ENCODE results near the gene CNST. TPM values are rescaled to one million over a fixed set of nuclear protein-coding genes. Genes with fewer than 3 reads are reported as not detected.

The CNST gene
- total and polyA plus RNA-seq, 9 of the 15 experiments (the other 6 are each of a cell fraction or from before 2014, with no cell fraction given), result 17.0 to 55.3 (median 30.8) TPM

GRCh38 chr1:246582301-246583055 is 16.2 kb downstream of the CNST start (continued):
- TF ChIP-seq PRDM10 (IDR thresholded peaks at IDR 0.05; ENCODE audit: partially characterized antibody) (no peak), BHLHE40 (IDR thresholded peaks at IDR 0.05; ENCODE audit: low read length) (no peak), TCF7 (IDR thresholded peaks at IDR 0.05; ENCODE audit: borderline replicate concordance) (no peak), SMARCB1 (IDR thresholded peaks at IDR 0.05; ENCODE audit: insufficient read length, low read depth) (peak; percentile 8), YBX1 (IDR thresholded peaks at IDR 0.05) (no peak), RB1 (IDR thresholded peaks at IDR 0.05; ENCODE audit: low read depth) (no peak), TCF15 (CRISPR knock-in tag; IDR thresholded peaks at IDR 0.05) (peak; percentile 78), FOXJ3 (CRISPR knock-in tag; IDR thresholded peaks at IDR 0.05) (no peak), CHD4 (IDR thresholded peaks at IDR 0.05; ENCODE audit: insufficient read depth, insufficient replicate concordance, low read depth, low read length, poor library complexity, severe bottlenecking) (peak; percentile 78), THRB (CRISPR knock-in tag; conservative IDR thresholded peaks at IDR 0.05) (no peak), KLF1 (tag; IDR thresholded peaks at IDR 0.05) (no peak; the same call in 1 of the 2 replicates), CTBP1 (IDR thresholded peaks at IDR 0.05; ENCODE audit: borderline replicate concordance) (peak; percentile 79; the same call in 1 of the 2 replicates), CC2D1A (IDR thresholded peaks at IDR 0.05) (no peak), CBX3 (IDR thresholded peaks at IDR 0.05; ENCODE audit: borderline replicate concordance in 1 of 2, low read length in 2 of 2) (0 out of 3 replicates have a peak, but pooled peaks of 1 of the 2 experiments have one; percentile 48), LEF1 (IDR thresholded peaks at IDR 0.05) (peak; percentile 15; the same call in 1 of the 2 replicates), ZNF644 (tag; IDR thresholded peaks at IDR 0.05; ENCODE audit: low read depth) (no peak; the same call in 1 of the 2 replicates), DMBX1 (CRISPR knock-in tag; IDR thresholded peaks at IDR 0.05; ENCODE audit: borderline replicate concordance) (peak; percentile 55), STAT6 (CRISPR knock-in tag; IDR thresholded peaks at IDR 0.05) (no peak), ZNF436 (CRISPR knock-in tag; IDR thresholded peaks at IDR 0.05) (no peak)

Data from K562 (cell line).